Lower lobe of right lung (tissue), 2 donors: ENCODE results near the gene ERFL. TPM values are rescaled to one million over a fixed set of nuclear protein-coding genes. Genes with fewer than 3 reads are reported as not detected.

ENCODE experiments used
- ATAC-seq, 2 donors: fragments of 200-7000 bp; cut with Tn5 transposase; one replicate each; pipeline ENCODE4 v1.9.1; 2020 to 2022; ENCODE audit warnings: mild to moderate bottlenecking in 2 of 2, moderate library complexity in 2 of 2
- DNase-seq: peaks from one replicate; pipeline ENCODE4 v3.0.0-alpha.2; 2020
- H3K27ac ChIP-seq: fragments of 200-600 bp; one replicate; pipeline ENCODE4 v1.8.0; 2022
- H3K27me3 ChIP-seq: fragments of 200-600 bp; one replicate; pipeline ENCODE4 v1.8.0; 2022; ENCODE audit warnings: low read depth
- H3K36me3 ChIP-seq: fragments of 200-600 bp; one replicate; pipeline ENCODE4 v1.8.0; 2022; ENCODE audit warnings: mild to moderate bottlenecking
- H3K4me1 ChIP-seq: fragments of 200-600 bp; one replicate; pipeline ENCODE4 v1.8.0; 2022
- H3K4me3 ChIP-seq: fragments of 200-600 bp; one replicate; pipeline ENCODE4 v1.8.0; 2022; ENCODE audit warnings: mild to moderate bottlenecking
- H3K9me3 ChIP-seq: fragments of 200-600 bp; one replicate; pipeline ENCODE4 v1.8.0; 2022
- intact Hi-C: fragments of 100-400 bp; cut with DNase I; formaldehyde crosslinking; loops from one replicate; pipeline ENCODE4 v1.11.0; 2022
- total RNA-seq: library from RNA; stranded (reverse); fragmentation: NEBNext Ultra II Directional; extraction: Animal tissue kit (Norgen Biotek cat#: 25700); gene quantifications from one replicate; pipeline ENCODE4 v1.2.1, GENCODE V29; 2021
- TF ChIP-seq, protein P1 (sequence below): fragments of 200-600 bp; IDR thresholded peaks from one replicate; pipeline ENCODE4 v1.8.0; 2022; ENCODE audit warnings: antibody characterized with exemption, mild to moderate bottlenecking
- donor health status: DM: no; HTN: yes; CAD: no; lungs with severe emphysema.

The ERFL gene
- total RNA-seq, 1 donor from 2014 or later, result 0.41 TPM

DNA sequence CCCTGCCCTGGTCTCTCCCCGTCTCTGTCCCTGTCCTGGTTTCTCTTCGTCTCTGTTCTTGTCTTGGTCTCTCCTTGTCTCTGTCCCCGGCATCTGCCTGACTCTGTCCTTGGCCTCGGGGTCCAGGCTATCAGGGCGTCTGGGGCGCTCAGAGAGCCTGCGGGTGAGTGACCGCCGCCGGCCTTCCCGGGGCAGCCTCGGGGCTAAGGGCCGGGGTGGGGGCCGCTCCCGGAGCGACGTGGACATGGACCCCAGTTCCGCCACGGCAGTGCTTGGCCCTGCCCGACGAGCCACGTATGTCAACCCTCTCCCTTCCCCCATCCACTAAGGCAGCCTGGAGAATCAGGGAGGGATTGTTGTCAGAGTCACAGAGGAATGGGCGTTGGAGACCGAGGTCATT lies 30.4 kb downstream of the ERFL start:
- no peaks in the 10 kb centered on the region for H3K27me3 ChIP-seq
- intact Hi-C loops, result no loop called here
- DNase-seq (no peak), ATAC-seq (peak in 1 of 2 donors; percentile 15)
- peaks cover 80% of the 10 kb centered on the region for H3K36me3 ChIP-seq
- H3K9me3 ChIP-seq, result no peaks in the 10 kb centered on the region
- H3K4me3 ChIP-seq, result no peak overlapping the region
- TF ChIP-seq, protein P1, sequence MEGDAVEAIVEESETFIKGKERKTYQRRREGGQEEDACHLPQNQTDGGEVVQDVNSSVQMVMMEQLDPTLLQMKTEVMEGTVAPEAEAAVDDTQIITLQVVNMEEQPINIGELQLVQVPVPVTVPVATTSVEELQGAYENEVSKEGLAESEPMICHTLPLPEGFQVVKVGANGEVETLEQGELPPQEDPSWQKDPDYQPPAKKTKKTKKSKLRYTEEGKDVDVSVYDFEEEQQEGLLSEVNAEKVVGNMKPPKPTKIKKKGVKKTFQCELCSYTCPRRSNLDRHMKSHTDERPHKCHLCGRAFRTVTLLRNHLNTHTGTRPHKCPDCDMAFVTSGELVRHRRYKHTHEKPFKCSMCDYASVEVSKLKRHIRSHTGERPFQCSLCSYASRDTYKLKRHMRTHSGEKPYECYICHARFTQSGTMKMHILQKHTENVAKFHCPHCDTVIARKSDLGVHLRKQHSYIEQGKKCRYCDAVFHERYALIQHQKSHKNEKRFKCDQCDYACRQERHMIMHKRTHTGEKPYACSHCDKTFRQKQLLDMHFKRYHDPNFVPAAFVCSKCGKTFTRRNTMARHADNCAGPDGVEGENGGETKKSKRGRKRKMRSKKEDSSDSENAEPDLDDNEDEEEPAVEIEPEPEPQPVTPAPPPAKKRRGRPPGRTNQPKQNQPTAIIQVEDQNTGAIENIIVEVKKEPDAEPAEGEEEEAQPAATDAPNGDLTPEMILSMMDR, result no peak
- no peaks in the 10 kb centered on the region for H3K4me1 ChIP-seq
- no peak overlapping the region for H3K27ac ChIP-seq

DNA sequence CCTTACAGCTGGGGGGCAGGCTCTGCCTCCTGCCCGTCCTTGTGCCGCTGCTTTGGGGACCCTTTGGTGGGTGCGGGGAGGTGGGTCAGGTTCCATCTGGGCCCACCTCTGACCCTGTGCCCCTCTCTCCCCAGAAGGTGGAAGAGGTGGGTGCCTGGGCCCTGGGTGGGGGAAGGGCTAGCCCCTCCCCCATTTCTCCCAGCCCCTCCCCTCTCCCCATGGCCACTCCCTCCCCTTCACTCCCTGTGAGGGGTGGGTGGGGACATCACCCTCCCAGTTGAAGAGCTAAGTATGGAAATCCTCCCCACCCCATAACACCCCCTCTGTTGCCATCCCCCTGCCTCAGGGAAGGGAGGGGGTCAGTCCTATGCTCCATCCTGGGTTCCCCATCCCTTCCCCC lies 31.1 kb downstream of the ERFL start:
- Histone ChIP-seq H3K27me3 (no peaks in the 10 kb centered on the region), H3K27ac (no peak overlapping the region), H3K9me3 (no peaks in the 10 kb centered on the region), H3K36me3 (peaks cover 80% of the 10 kb centered on the region), H3K4me3 (no peak overlapping the region), H3K4me1 (no peaks in the 10 kb centered on the region)
- TF ChIP-seq, protein P1, result no peak
- DNase-seq (no peak), ATAC-seq (no peak)
- intact Hi-C loops, result no loop called here

- Histone ChIP-seq H3K27me3 (no peaks in the 10 kb centered on the region), H3K27ac (no peak overlapping the region), H3K4me3 (no peak overlapping the region), H3K9me3 (no peaks in the 10 kb centered on the region), H3K4me1 (peaks cover 4% of the 10 kb centered on the region), H3K36me3 (peaks cover 80% of the 10 kb centered on the region)
- ATAC-seq (no peak), DNase-seq (no peak)
- intact Hi-C loops, result no loop called here
- TF ChIP-seq, protein P1, result no peak
Observed at GRCh38 chr19:41896581-41896942, 31.7 kb downstream of the ERFL start.

DNA sequence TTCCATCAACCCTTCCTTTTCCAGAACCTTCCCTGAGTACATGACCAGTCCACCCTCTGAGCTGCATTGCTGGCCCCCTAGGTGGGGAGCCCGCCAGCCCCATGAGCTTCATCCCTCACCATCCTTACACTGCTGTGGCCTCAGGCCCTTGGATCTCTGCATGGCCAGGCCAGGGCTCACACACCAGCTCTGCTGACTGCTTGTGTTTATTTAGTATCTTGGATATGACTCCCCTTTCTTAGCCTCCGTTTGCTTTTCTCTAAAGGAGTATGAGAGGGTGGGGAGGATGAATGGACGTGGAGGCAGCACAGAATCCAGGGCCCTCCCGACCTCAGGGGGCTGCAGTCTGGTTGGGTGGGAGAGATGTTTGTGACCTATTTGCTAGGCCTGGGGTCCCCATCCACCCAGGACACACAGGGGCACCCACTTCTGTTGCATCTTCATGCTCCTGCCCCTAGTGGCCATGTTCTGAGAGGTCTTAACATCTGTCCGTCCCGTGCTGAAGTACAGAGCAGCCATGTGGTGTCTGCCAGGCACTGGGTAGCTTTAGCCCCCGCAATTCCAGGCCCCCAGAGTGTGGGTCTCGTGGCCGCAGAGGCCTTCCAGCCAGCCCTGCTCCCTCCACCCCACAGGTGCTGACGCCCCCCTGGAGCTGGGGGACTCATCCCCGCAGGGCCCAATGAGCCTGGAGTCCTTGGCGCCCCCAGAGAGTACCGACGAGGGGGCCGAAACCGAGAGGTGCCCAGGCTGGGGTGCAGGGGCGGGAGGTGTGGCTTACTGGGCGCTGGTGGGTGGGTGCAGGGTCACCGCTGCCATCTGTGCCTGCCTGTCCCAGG lies 32.3 kb downstream of the ERFL start:
- no peak for ATAC-seq
- Histone ChIP-seq H3K9me3 (no peaks in the 10 kb centered on the region), H3K4me3 (no peak overlapping the region), H3K4me1 (peaks cover 4% of the 10 kb centered on the region), H3K36me3 (peaks cover 80% of the 10 kb centered on the region), H3K27me3 (no peaks in the 10 kb centered on the region), H3K27ac (no peak overlapping the region)
- intact Hi-C loops, result no loop called here
- no peak for DNase-seq
- TF ChIP-seq, protein P1, result no peak

DNA sequence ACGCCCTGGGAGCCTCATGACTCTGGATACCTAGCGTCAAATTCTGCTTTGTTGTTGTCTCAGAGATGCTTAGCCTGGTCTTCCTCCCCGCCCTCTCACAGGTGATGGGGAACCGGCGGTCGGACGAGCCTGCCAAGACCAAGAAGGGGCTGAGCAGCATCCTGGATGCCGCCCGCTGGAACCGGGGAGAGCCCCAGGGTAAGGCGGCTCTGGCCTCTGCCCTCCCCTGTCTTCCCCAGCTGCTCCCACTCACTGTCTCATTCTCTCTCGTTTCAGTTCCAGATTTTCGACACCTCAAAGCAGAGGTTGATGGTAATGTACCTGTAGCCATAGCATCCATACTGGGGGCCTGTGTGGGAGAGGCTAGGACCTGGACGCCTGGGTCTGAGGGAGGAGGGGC lies 33.9 kb downstream of the ERFL start:
- Histone ChIP-seq H3K36me3 (peaks cover 80% of the 10 kb centered on the region), H3K4me3 (no peak overlapping the region), H3K4me1 (peaks cover 6% of the 10 kb centered on the region), H3K9me3 (no peaks in the 10 kb centered on the region), H3K27ac (no peak overlapping the region), H3K27me3 (no peaks in the 10 kb centered on the region)
- ATAC-seq, result no peak
- TF ChIP-seq, protein P1, result no peak
- no peak for DNase-seq
- intact Hi-C loops, result no loop called here
